ENCODE data around the gene SCRN1. TPM values are rescaled to one million over a fixed set of nuclear protein-coding genes. Genes with fewer than 3 reads are reported as not detected.

Gene SCRN1
- total RNA-seq, 1 experiment from 2014 or later, result 96.2 TPM

- Mint-ChIP-seq H3K36me3 (peaks cover 30% of the 10 kb centered on the region), H3K27me3 (ENCODE audit: low read depth) (no peaks in the 10 kb centered on the region), H3K4me1 (no peaks in the 10 kb centered on the region), H3K9me3 (no peaks in the 10 kb centered on the region), H3K27ac (no peak overlapping the region), H3K4me3 (no peak overlapping the region)
- POLR2A ChIA-PET, result interaction anchor here (0.5 to 0.9 kb wide), 2 partner anchors 40 to 120 kb away, joined by 3 to 4 read pairs; no protein-coding TSS in a partner anchor
- peak; percentile 63 for DNase-seq (ENCODE audit: low spot score)
- TF ChIP-seq ELF4 (CRISPR knock-in tag; IDR thresholded peaks at IDR 0.05; ENCODE audit: low read depth) (no peak), CTCF (IDR thresholded peaks at IDR 0.05) (peak; percentile 85; the same call in 1 of the 2 replicates)
- CTCF ChIA-PET, result interaction anchor here (0.6 to 2.7 kb wide), 32 partner anchors 9 to 999 kb away, joined by 3 to 32 read pairs (median 4); partner anchors contain the start of genes CRHR2 and WIPF3
- peak; percentile 94 for ATAC-seq
These were observed 68.1 kb downstream of the SCRN1 start for GRCh38 chr7:29921404-29922010.

GRCh38 chr7:29920491-29920890 is 69.1 kb downstream of the SCRN1 start:
- DNase-seq (ENCODE audit: low spot score), result no peak
- no peak overlapping the region for H3K27ac Mint-ChIP-seq
- TF ChIP-seq FOXP1 (CRISPR knock-in tag; IDR thresholded peaks at IDR 0.05; ENCODE audit: borderline replicate concordance), result no peak
- TF ChIP-seq FOXP4 (CRISPR knock-in tag; IDR thresholded peaks at IDR 0.05), result no peak
- no peak for TF ChIP-seq MYBL2 (CRISPR knock-in tag; IDR thresholded peaks at IDR 0.05)
- no peak for TF ChIP-seq ATF6 (CRISPR knock-in tag; IDR thresholded peaks at IDR 0.05)
- TF ChIP-seq OVOL2 (CRISPR knock-in tag; IDR thresholded peaks at IDR 0.05; ENCODE audit: borderline replicate concordance), result no peak
- H3K36me3 Mint-ChIP-seq, result peaks cover 30% of the 10 kb centered on the region
- CTCF ChIA-PET, result interaction anchor here (0.5 to 2.7 kb wide), 10 partner anchors 10 to 284 kb away, joined by 3 to 32 read pairs (median 7); no protein-coding TSS in a partner anchor
- no peaks in the 10 kb centered on the region for H3K4me1 Mint-ChIP-seq
- H3K9me3 Mint-ChIP-seq, result no peaks in the 10 kb centered on the region
- no peak overlapping the region for H3K4me3 Mint-ChIP-seq
- H3K27me3 Mint-ChIP-seq (ENCODE audit: low read depth), result no peaks in the 10 kb centered on the region
- POLR2A ChIA-PET, result no interaction called here
- no peak for ATAC-seq

GRCh38 chr7:29919790-29920189 is 69.8 kb downstream of the SCRN1 start:
- no peak for ATAC-seq
- no peaks in the 10 kb centered on the region for H3K9me3 Mint-ChIP-seq
- no peak for DNase-seq (ENCODE audit: low spot score)
- H3K27ac Mint-ChIP-seq, result no peak overlapping the region
- no peaks in the 10 kb centered on the region for H3K4me1 Mint-ChIP-seq
- no peak for TF ChIP-seq TP53 (CRISPR knock-in tag; IDR thresholded peaks at IDR 0.05)
- no peak for TF ChIP-seq ZNF263 (CRISPR knock-in tag; IDR thresholded peaks at IDR 0.05; ENCODE audit: low read depth)
- TF ChIP-seq FOXP1 (CRISPR knock-in tag; IDR thresholded peaks at IDR 0.05; ENCODE audit: borderline replicate concordance), result no peak
- no peak for TF ChIP-seq SMAD4 (CRISPR knock-in tag; IDR thresholded peaks at IDR 0.05)
- no peak for TF ChIP-seq SOX15 (CRISPR knock-in tag; IDR thresholded peaks at IDR 0.05)
- H3K36me3 Mint-ChIP-seq, result peaks cover 28% of the 10 kb centered on the region
- POLR2A ChIA-PET, result no interaction called here
- CTCF ChIA-PET, result interaction anchor here (0.5 to 2.7 kb wide), 2 partner anchors 10 to 74 kb away, joined by 3 to 12 read pairs; no protein-coding TSS in a partner anchor
- no peak overlapping the region for H3K4me3 Mint-ChIP-seq
- H3K27me3 Mint-ChIP-seq (ENCODE audit: low read depth), result no peaks in the 10 kb centered on the region

- no peak overlapping the region for H3K4me3 Mint-ChIP-seq
- peaks cover 19% of the 10 kb centered on the region for H3K36me3 Mint-ChIP-seq
- H3K9me3 Mint-ChIP-seq, result no peaks in the 10 kb centered on the region
- ChIA-PET POLR2A (no interaction called here), CTCF (no interaction called here)
- ATAC-seq (no peak), DNase-seq (ENCODE audit: low spot score) (no peak)
- H3K27me3 Mint-ChIP-seq (ENCODE audit: low read depth), result no peaks in the 10 kb centered on the region
- no peaks in the 10 kb centered on the region for H3K4me1 Mint-ChIP-seq
- H3K27ac Mint-ChIP-seq, result no peak overlapping the region
- TF ChIP-seq NR3C1 (CRISPR knock-in tag; conservative IDR thresholded peaks at IDR 0.05; ENCODE audit: low read depth), result no peak
- TF ChIP-seq CREB1 (CRISPR knock-in tag; IDR thresholded peaks at IDR 0.05), result no peak
- TF ChIP-seq ZNF423 (CRISPR knock-in tag; IDR thresholded peaks at IDR 0.05), result no peak
- TF ChIP-seq PREB (CRISPR knock-in tag; IDR thresholded peaks at IDR 0.05; ENCODE audit: borderline replicate concordance), result no peak
- TF ChIP-seq RELA (CRISPR knock-in tag; IDR thresholded peaks at IDR 0.05; ENCODE audit: borderline replicate concordance), result no peak
- no peak for TF ChIP-seq NR2C2 (CRISPR knock-in tag; IDR thresholded peaks at IDR 0.05)
- no peak for TF ChIP-seq KAT7 (CRISPR knock-in tag; IDR thresholded peaks at IDR 0.05; ENCODE audit: borderline replicate concordance)
- no peak for TF ChIP-seq ZNF317 (CRISPR knock-in tag; IDR thresholded peaks at IDR 0.05; ENCODE audit: borderline replicate concordance, low read depth)
These were observed 70.8 kb downstream of the SCRN1 start for GRCh38 chr7:29918850-29919249.
